Liver (tissue), 9 donors: ENCODE data around the gene CAT. TPM values are rescaled to one million over a fixed set of nuclear protein-coding genes. Genes with fewer than 3 reads are reported as not detected.

Experiments
- DNase-seq: peaks from one replicate; pipeline ENCODE4 v3.0.0-alpha.2; 2017; ENCODE audit warnings: low spot score
- H3K27ac ChIP-seq, 2 donors: one replicate each; pipeline ENCODE4 v1.7.0; 2013; ENCODE audit warnings: inconsistent platforms in 2 of 2, low read length in 2 of 2, control low read depth in 1 of 2, low read depth in 1 of 2, mild to moderate bottlenecking in 1 of 2
- H3K27me3 ChIP-seq, 4 donors: one replicate each; pipeline versions ENCODE4 v1.6.1 to v1.7.0; 2013; ENCODE audit warnings: low read length in 3 of 4, inconsistent platforms in 1 of 4, mild to moderate bottlenecking in 1 of 4, moderate library complexity in 1 of 4; ENCODE audit not compliant: control insufficient read depth in 4 of 4, insufficient read depth in 4 of 4
- H3K36me3 ChIP-seq, 4 donors: one replicate each; pipeline versions ENCODE4 v1.6.1 to v1.7.0; 2013; ENCODE audit warnings: low read length in 3 of 4, mild to moderate bottlenecking in 3 of 4, low read depth in 1 of 4, moderate library complexity in 1 of 4; ENCODE audit not compliant: control insufficient read depth in 4 of 4, insufficient read depth in 3 of 4
- H3K4me1 ChIP-seq, 4 donors: one replicate each; pipeline versions ENCODE4 v1.6.1 to v1.7.0; 2013; ENCODE audit warnings: low read length in 3 of 4, mild to moderate bottlenecking in 3 of 4, moderate library complexity in 1 of 4; ENCODE audit not compliant: control insufficient read depth in 4 of 4, insufficient read depth in 4 of 4
- H3K4me3 ChIP-seq, 3 donors: one replicate each; pipeline versions ENCODE4 v1.6.1 to v1.7.0; 2013; ENCODE audit warnings: low read length in 3 of 3, control low read depth in 1 of 3, low read depth in 1 of 3, mild to moderate bottlenecking in 1 of 3
- H3K9ac ChIP-seq, 2 donors: one replicate each; pipeline ENCODE4 v1.7.0; 2013; ENCODE audit warnings: low read length in 2 of 2, mild to moderate bottlenecking in 2 of 2, moderate library complexity in 2 of 2, control low read depth in 1 of 2, low read depth in 1 of 2
- H3K9me3 ChIP-seq, 4 donors: one replicate each; pipeline versions ENCODE4 v1.6.1 to v1.7.0; 2013; ENCODE audit warnings: low read length in 3 of 4; ENCODE audit not compliant: control insufficient read depth in 4 of 4
- ATF3 ChIP-seq: IDR thresholded peaks from 2 replicates; pipeline ENCODE4 v1.6.1; 2016; ENCODE audit warnings: antibody characterized with exemption
- CTCF ChIP-seq: fragments of 150-350 bp; IDR thresholded peaks from 2 replicates; pipeline ENCODE4 v1.5.1; 2017; ENCODE audit warnings: improper control_type of control experiment, low read depth, low read length; ENCODE audit not compliant: missing input control
- EGR1 ChIP-seq, 2 donors: IDR thresholded peaks; 2 replicates each; pipeline ENCODE4 v1.6.1; 2016 to 2018; ENCODE audit warnings: antibody characterized with exemption in 2 of 2, low read depth in 2 of 2
- FOXA1 ChIP-seq: IDR thresholded peaks from 2 replicates; pipeline ENCODE4 v1.6.1; 2016; ENCODE audit warnings: antibody characterized with exemption
- FOXA2 ChIP-seq: IDR thresholded peaks from 2 replicates; pipeline ENCODE4 v1.6.1; 2016; ENCODE audit warnings: antibody characterized with exemption
- GABPA ChIP-seq, 2 donors: IDR thresholded peaks in 1 of 2; conservative IDR thresholded peaks in 1 of 2; 2 replicates each; pipeline ENCODE4 v1.6.1; 2016; ENCODE audit warnings: antibody characterized with exemption in 2 of 2, mild to moderate bottlenecking in 1 of 2, moderate library complexity in 1 of 2
- HNF4A ChIP-seq, 2 donors: conservative IDR thresholded peaks; 2 replicates each; pipeline ENCODE4 v1.6.1; 2016; ENCODE audit warnings: antibody characterized with exemption in 2 of 2, mild to moderate bottlenecking in 2 of 2
- HNF4G ChIP-seq: IDR thresholded peaks from 2 replicates; pipeline ENCODE4 v1.6.1; 2016; ENCODE audit warnings: antibody characterized with exemption
- JUND ChIP-seq, 2 donors: IDR thresholded peaks; 2 replicates each; pipeline ENCODE4 v1.6.1; 2016; ENCODE audit warnings: antibody characterized with exemption in 2 of 2
- MAX ChIP-seq: IDR thresholded peaks from 2 replicates; pipeline ENCODE4 v1.6.1; 2016; ENCODE audit warnings: antibody characterized with exemption
- NR2F2 ChIP-seq: IDR thresholded peaks from 2 replicates; pipeline ENCODE4 v1.6.1; 2016; ENCODE audit warnings: antibody characterized with exemption
- RAD21 ChIP-seq, 2 donors: IDR thresholded peaks; 2 replicates each; pipeline ENCODE4 v1.6.1; 2016; ENCODE audit warnings: antibody characterized with exemption in 2 of 2, mild to moderate bottlenecking in 2 of 2
- REST ChIP-seq: IDR thresholded peaks from 2 replicates; pipeline ENCODE4 v1.6.1; 2016; ENCODE audit warnings: antibody characterized with exemption, mild to moderate bottlenecking
- RXRA ChIP-seq, 2 donors: IDR thresholded peaks; 2 replicates each; pipeline ENCODE4 v1.6.1; 2017 to 2018; ENCODE audit warnings: antibody characterized with exemption in 2 of 2, mild to moderate bottlenecking in 1 of 2
- SP1 ChIP-seq: IDR thresholded peaks from 2 replicates; pipeline ENCODE4 v1.6.1; 2018; ENCODE audit warnings: antibody characterized with exemption, mild to moderate bottlenecking
- TAF1 ChIP-seq: conservative IDR thresholded peaks from 2 replicates; pipeline ENCODE4 v1.6.1; 2016; ENCODE audit warnings: antibody characterized with exemption, mild to moderate bottlenecking
- YY1 ChIP-seq: IDR thresholded peaks from 2 replicates; pipeline ENCODE4 v1.6.1; 2016; ENCODE audit warnings: antibody characterized with exemption, mild to moderate bottlenecking
- ZBTB33 ChIP-seq: IDR thresholded peaks from 2 replicates; pipeline ENCODE4 v1.6.1; 2016; ENCODE audit warnings: antibody characterized with exemption
- WGBS: extraction: QIAGEN DNeasy Blood & Tissue Kit; methylation state at CpG from one replicate; pipeline ENCODE4 v1.1.7; 2013; 5-methylcytosine and 5-hydroxymethylcytosine counted together
- polyA plus RNA-seq, 2 donors: library from polyadenylated mRNA; stranded (reverse) in 1 of 2; unstranded in 1 of 2; fragments of 200-250 nt in 1 of 2; fragments of >200 nt in 1 of 2; fragmentation: Nextera tagmentation in 1 of 2; extraction: Ambion mirVana in 1 of 2; gene quantifications; one replicate each; pipeline versions ENCODE4 v1.2.1 to v1.2.3, GENCODE V29; 2013 to 2015
- total RNA-seq, 2 donors: library from RNA; depleted of rRNA; stranded (reverse); fragments of >200 nt; gene quantifications; one replicate each; pipeline ENCODE4 v1.2.3, GENCODE V29; 2014
- donor health status: healthy.
- donor health status: healthy.
- donor health status: healthy.
- donor health status: healthy.
- donor health status: healthy.

The CAT gene
- total and polyA plus RNA-seq, 4 donors = 270 to 620 (median 388) TPM

GRCh38 chr11:34459507-34460162 lies 20.9 kb downstream of the CAT start:
- TF ChIP-seq SP1 (peak; percentile 13), FOXA1 (no peak), ATF3 (no peak), JUND (IDR thresholded peaks at IDR 0.05) (peak in 1 of 2 donors; percentile 77), HNF4G (no peak), RAD21 (IDR thresholded peaks at IDR 0.05) (peak; percentile 18 to 26), REST (no peak), CTCF (no peak), FOXA2 (no peak), YY1 (peak; percentile 89), NR2F2 (peak; percentile 12), GABPA (IDR thresholded peaks at IDR 0.05 in 1 of 2, conservative IDR thresholded peaks at IDR 0.05 in 1 of 2) (no peak), MAX (peak; percentile 30), HNF4A (conservative IDR thresholded peaks at IDR 0.05) (peak; percentile 63 to 82), RXRA (IDR thresholded peaks at IDR 0.05) (peak; percentile 71 to 80), TAF1 (no peak), ZBTB33 (peak; percentile 52), EGR1 (IDR thresholded peaks at IDR 0.05; ENCODE audit: low read depth in 2 of 2) (no peak)
- 52% methylated on average over 3 of the region's 3 CpGs for WGBS
- H3K4me1 ChIP-seq = peaks cover 18 to 83% (median 79%) of the 10 kb centered on the region in 4 donors
- peaks cover 12 to 65% (median 46%) of the 10 kb centered on the region in 4 donors for H3K36me3 ChIP-seq
- no peaks in the 10 kb centered on the region for H3K27me3 ChIP-seq
- no peak overlapping the region for H3K9ac ChIP-seq
- no peak for DNase-seq
- no peaks in the 10 kb centered on the region for H3K9me3 ChIP-seq
- H3K27ac ChIP-seq = peak overlapping the region; percentile 65 to 82
- H3K4me3 ChIP-seq = no peak overlapping the region
